HG03135 (cell line): Measurements from ENCODE around the gene P3H2.
A peak's percentile ranks its signal among the peaks of the same experiment; 100 is the strongest.
"Not testable (repeated sequence)": the region's sequence is repeated elsewhere in the genome, so short reads cannot be mapped to it uniquely, and the experiment has no call there.

Source experiments
- ATAC-seq: cut with Tn5 transposase; IDR thresholded peaks from one replicate; pipeline ENCODE4 v1.9.1; 2021; ENCODE audit warnings: mild to moderate bottlenecking, moderate library complexity; ENCODE audit not compliant: unreplicated experiment

The P3H2 gene, protein sequence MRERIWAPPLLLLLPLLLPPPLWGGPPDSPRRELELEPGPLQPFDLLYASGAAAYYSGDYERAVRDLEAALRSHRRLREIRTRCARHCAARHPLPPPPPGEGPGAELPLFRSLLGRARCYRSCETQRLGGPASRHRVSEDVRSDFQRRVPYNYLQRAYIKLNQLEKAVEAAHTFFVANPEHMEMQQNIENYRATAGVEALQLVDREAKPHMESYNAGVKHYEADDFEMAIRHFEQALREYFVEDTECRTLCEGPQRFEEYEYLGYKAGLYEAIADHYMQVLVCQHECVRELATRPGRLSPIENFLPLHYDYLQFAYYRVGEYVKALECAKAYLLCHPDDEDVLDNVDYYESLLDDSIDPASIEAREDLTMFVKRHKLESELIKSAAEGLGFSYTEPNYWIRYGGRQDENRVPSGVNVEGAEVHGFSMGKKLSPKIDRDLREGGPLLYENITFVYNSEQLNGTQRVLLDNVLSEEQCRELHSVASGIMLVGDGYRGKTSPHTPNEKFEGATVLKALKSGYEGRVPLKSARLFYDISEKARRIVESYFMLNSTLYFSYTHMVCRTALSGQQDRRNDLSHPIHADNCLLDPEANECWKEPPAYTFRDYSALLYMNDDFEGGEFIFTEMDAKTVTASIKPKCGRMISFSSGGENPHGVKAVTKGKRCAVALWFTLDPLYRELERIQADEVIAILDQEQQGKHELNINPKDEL

GRCh38 chr3:190120269-190121060 lies at the start of gene P3H2:
Gene P3H2, minus strand, starts transcription at chr3:190120897. Its CDS starts 166 bp downstream, at chr3:190120731.
- ATAC-seq = peak; percentile 72

GRCh38 chr3:190169877-190170276 lies 49.2 kb upstream of the P3H2 start:
- no peak for ATAC-seq

DNA sequence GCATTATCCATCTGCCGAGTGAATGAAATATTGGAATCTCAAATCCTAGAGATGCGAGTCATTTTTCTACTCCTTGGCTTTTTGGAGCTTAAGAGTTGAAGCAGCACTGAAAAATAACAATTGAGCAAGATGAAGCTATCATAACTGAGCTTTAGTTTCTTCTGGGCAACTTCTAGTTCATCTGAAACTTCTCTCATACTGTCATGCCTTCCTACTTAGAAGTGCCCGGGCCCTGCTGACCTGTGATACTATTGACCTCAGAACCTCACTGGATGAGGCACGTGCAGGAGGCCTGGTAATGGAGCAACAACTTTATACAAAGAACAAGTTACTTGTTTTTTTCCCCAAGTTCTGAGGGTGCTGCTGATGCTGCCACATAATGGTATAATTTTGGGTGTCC lies 48.5 kb upstream of the P3H2 start:
- ATAC-seq = no peak

DNA sequence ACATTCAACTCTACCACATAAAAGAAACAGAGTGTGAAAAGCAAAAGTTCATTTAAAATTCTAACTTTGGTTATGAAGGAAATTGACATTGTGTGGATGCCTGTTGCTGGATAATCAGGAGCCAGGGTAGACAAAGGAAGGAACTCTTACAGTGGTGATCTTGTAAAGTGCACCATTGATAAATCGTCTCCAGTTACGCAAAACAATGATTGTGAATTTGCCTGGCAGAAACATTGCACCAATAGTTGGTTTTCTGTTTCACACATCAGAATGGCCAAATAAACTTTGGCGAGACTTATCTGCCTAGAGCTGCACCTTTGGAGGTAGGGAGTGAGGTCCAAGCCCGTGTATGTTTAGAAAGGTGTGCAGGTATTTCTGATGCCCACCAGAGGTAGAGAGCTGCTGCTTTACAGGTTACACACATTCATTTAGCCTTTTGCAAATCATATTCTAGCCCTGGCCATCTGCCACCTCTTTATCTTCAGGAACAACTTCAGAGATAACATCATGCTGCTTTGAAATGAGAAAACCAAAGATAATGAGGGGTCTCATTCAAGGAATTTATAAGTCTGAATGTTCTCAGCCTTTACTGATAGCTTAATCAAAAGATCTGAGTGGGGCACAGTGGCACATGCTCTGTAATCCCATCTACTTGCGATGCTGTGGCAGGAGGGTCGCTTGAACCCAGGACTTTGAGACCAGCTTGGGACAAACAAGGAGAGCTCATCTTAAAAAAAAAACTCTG lies 47.4 kb upstream of the P3H2 start:
- no peak for ATAC-seq

DNA sequence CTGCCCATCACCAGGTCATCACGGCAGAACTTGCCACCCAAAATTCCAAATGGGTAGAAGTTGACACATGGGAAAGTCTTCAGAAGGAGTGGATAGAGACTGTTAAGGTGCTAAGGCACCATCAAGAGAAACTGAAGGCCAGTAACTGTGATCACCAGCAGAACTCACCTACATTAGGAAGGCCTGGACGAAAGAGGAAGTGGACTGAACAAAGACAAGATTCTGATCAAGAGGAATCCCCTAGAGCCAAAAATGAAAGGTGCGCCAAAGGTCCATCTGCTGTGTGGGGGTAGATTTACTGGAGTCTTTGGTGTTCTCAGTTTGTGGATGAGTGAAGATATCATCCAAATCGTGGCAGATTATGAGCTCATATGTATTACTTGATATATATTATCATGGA lies 46.3 kb upstream of the P3H2 start:
- no peak for ATAC-seq

GRCh38 chr3:190165253-190165652 lies 44.6 kb upstream of the P3H2 start:
- no peak for ATAC-seq

DNA sequence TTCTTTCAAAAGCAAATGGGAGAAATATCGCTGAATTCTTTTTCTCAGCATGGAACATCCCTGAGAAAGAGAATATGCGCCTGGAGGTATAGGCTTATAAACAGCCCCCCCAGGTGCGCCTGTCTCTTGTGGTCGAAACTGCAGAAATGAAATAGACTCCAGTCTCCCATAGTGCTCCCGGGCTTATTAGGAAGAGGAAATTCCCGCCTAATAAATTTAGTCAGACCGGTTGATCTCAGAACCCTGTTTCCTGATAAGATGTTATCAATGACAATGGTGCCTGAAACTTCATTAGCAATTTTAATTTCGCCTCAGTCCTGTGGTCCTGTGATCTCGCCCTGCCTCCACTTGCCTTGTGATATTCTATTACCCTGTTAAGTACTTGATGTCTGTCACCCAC lies 41.3 kb upstream of the P3H2 start:
- ATAC-seq = not testable (repeated sequence)

- ATAC-seq = no peak
These were observed 39.3 kb upstream of the P3H2 start for GRCh38 chr3:190159902-190160435.

GRCh38 chr3:190158261-190158660 lies 37.6 kb upstream of the P3H2 start:
- no peak for ATAC-seq

GRCh38 chr3:190155752-190156151 lies 35.1 kb upstream of the P3H2 start:
- no peak for ATAC-seq

DNA sequence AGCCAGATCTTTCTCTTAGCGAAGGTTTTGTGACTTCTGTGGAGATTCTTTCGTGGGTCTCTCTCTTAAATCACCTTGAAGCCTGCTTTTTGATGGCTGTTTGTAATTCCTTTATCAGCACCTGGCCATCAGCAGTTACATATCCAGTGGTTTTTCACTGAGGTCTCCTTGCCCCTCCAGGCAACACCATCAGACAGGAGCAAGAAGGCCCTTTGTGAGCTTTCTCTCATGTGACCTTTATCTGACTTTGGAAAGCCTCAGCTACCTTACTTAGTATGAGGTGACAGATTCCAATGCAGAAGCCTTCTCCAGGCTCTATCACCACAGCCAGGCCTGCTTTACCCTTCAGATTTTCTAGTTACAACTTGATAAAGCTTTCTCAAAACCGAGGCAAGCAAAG lies 30.0 kb upstream of the P3H2 start:
- ATAC-seq = no peak

DNA sequence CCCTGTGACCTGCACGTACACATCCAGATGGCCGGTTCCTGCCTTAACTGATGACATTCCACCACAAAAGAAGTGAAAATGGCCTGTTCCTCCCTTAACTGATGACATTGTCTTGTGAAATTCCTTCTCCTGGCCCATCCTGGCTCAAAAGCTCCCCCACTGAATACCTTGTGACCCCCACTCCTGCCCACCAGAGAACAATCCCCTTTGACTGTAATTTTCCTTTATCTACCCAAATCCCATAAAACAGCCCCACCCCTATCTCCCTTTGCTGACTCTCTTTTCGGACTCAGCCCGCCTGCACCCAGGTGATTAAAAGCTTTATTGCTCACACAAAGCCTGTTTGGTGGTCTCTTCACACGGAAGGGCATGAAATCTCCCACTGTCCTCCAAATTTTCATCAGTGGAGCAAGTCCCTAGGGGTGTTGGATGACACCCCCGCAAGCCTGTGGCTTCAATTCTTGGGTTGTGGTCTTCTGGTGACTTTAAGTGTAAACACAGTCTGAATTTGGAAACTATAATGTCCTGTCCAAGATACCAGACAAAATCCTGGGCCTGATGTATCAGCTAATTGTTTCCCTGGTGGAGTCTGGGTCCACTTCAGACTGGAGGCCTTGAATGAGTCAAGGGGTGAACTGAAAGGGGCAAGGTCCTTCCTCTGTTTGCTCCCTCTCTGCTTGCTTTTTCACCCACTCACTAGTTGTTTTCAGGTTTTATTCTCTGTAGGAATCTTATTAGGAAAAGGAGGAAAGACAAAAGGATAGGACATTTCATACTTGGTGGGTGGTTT lies 29.3 kb upstream of the P3H2 start:
- ATAC-seq = not testable (repeated sequence)

GRCh38 chr3:190144793-190145192 lies 24.1 kb upstream of the P3H2 start:
- ATAC-seq = not testable (repeated sequence)

DNA sequence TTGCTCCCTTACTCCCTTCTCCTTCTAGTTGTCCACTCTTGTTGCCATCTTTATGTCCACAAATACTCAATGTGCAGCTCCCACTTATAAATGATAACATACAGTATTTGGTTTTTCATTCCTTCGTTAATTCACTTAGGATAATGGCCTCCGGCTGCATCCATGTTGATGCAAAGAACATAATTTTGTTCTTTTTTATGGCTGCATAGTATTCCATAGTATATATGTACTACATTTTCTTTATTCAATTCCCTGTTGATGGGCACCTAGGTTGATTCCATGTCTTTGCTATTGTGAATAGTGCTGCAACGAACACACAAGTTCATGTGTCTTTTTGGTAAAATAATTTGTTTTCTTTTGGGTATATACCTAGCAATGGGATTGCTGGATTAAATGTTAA lies 21.3 kb upstream of the P3H2 start:
- ATAC-seq = no peak

GRCh38 chr3:190139365-190139764 lies 18.7 kb upstream of the P3H2 start:
- ATAC-seq = no peak

DNA sequence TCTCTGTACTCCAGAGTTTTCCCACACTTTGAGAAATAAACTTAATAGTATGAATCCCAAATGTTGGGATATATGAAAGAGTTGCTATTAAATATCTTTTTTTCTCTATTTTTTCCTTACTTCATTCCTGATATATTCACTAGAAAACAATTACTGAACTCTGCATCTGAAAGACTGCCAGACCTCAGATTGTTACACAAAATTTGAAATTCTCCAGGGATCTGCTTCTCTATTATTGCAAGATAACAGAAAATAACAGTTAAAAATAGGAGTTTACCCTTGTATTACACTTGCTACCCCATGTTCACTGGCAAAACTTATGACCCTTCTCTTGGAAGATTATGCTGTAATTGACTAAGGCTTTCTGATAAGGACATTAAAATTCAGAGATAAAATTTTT lies 11.7 kb upstream of the P3H2 start:
- ATAC-seq = no peak

DNA sequence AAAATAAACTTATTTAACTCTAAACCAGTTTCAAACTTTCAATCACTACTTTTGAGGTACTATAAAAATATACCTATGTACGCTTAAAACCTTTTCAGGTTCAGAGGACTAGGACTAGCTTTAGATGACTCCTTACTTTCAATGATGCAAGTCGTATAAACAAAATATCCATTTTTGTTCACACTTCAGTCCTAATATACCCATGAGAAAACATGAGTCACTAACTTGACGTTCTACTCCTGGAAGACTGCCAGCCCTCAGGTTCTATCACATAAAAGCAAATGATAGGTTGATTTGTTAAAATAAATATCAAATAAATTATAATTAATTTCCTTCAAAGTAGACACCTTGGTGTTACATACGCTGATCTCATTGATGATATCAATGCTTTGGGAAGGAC lies 10.6 kb upstream of the P3H2 start:
- no peak for ATAC-seq

GRCh38 chr3:190130696-190131095 lies 10.0 kb upstream of the P3H2 start:
- no peak for ATAC-seq

GRCh38 chr3:190130037-190130436 lies 9.3 kb upstream of the P3H2 start:
- ATAC-seq = no peak

DNA sequence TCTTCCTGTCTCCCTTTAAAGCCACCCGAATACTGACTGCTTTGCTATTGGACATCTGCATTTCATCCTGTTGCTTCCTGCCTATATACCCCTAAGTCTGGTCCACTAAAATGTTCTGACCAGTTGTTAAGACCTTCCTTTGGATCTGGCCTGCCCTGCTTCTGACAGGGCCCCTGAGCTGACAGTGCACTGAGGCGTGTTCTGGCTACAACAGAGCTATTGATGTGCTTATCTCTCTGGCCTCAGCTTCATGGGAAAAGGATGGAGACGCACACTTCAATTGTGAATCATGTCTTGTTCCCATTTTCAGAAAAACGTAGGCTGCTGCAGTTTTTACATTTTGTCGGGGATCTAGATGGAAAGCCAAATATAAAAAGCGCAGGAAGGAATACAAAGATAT lies 7.1 kb upstream of the P3H2 start:
- no peak for ATAC-seq
